Retinal pigment epithelial cell (primary cell): ENCODE data around the gene MZB1.

Experiments
- DNase-seq: peaks from one replicate; pipeline ENCODE4 v3.0.0-alpha.2; 2010; ENCODE audit warnings: low read depth
- H3K4me3 ChIP-seq: 2 replicates; pipeline ENCODE4 v1.5.1; 2011; ENCODE audit warnings: mild to moderate bottlenecking, low read length, control low read depth, moderate library complexity
- TF ChIP-seq, protein P1 (sequence below): conservative IDR thresholded peaks from 2 replicates; pipeline ENCODE4 v1.5.1; 2011; ENCODE audit warnings: low read depth, low read length, control low read depth, inconsistent platforms

Gene MZB1

DNA sequence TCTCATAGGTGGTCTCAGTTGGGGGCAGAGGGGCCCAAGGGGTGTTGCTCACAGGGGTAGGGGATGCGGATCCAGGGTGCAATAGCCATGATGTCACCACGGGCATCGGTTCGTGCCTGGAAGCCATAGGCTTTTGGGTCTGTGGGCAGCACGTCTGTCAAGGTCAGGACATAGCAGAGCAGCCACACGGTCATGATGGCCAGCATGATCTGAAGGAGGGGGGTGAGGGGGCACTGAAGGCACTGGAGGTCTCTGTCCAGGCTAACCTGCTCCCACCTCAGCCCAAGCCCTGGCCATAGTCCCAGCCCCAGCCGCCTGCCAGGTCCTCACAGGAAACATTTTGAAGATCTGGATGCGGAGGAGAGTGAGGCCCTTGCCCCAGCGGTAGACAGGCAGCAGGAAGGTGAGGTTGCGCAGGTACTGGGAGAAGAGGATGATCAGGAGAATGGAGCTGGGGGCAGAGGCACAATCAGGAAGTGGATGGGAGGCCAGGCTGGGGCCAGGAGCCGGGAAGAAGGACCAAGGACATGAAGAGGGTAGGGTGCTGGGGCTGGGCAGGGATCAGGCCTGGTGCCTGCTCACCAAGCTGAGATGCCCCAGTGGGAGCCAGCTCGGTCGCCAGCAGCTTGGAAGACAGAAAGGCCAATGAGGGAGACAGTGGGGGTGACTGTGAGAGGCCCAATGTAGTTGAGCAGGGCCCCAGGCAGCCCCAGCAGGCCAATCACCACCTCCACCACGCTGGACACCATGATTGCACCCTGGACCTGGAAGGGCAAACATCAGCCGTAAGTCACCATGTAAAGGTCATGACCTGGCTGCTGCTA, 9.9 kb downstream of the MZB1 start:
- H3K4me3 ChIP-seq, result no peak overlapping the region
- TF ChIP-seq, protein P1, sequence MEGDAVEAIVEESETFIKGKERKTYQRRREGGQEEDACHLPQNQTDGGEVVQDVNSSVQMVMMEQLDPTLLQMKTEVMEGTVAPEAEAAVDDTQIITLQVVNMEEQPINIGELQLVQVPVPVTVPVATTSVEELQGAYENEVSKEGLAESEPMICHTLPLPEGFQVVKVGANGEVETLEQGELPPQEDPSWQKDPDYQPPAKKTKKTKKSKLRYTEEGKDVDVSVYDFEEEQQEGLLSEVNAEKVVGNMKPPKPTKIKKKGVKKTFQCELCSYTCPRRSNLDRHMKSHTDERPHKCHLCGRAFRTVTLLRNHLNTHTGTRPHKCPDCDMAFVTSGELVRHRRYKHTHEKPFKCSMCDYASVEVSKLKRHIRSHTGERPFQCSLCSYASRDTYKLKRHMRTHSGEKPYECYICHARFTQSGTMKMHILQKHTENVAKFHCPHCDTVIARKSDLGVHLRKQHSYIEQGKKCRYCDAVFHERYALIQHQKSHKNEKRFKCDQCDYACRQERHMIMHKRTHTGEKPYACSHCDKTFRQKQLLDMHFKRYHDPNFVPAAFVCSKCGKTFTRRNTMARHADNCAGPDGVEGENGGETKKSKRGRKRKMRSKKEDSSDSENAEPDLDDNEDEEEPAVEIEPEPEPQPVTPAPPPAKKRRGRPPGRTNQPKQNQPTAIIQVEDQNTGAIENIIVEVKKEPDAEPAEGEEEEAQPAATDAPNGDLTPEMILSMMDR, result no peak
- DNase-seq, result no peak

DNA sequence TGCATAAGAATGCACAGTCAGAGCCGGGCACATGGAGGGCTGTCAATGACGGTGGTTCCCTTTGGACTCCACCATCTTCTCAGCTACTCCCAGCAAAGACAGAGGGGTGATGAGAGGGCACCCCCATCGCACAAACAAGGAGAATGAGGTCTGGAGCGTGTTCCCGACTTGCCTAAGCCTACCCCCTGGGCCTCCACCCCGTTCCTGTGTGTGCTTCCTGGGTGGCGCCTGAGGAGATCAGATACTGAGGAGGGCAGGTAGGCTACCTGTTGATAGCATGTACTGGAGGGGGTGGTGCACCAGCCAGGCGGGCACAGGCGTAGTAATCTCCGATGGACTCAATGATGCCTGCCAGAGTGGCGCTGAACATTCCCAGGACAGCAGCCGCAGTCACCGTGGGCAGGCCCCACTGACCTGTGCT, 10.8 kb downstream of the MZB1 start:
- H3K4me3 ChIP-seq, result no peak overlapping the region
- DNase-seq, result no peak
- TF ChIP-seq, protein P1, result no peak

DNA sequence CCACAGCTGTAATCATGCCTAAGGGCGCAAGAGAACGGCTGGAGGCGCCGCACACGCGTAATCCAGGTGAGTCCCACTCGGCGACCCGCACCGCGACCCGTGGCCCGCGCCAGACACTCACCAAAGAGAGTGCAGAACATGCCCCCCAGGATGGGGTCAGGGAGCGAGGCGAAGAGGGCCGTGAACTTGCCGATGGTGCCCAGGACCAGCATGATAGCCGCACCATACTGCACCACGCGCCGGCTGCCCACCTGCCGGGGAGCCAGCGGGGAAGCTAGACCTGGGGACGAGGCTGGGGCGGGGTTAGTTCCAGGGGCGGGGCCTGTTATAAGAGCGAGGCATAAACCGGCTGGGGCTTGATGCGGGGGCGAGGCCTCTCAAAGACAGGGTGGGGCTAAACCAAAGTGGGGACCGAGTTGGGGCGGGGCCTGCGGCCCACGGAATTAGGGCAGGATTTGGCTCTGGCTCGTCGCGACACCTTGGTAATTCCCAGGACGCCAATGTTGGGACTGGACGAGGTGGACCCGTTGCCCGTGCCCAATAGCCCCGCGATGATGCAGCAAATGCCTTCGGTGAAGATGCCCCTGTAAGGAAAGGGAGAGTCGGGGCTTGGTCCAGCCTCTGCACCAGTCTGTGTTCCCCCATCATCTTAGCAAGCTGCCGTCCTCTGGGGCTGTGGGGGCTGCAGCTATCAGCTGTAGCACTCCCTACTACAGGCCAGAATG, 11.4 kb downstream of the MZB1 start:
- TF ChIP-seq, protein P1, result no peak
- H3K4me3 ChIP-seq, result no peak overlapping the region
- DNase-seq, result no peak

DNA sequence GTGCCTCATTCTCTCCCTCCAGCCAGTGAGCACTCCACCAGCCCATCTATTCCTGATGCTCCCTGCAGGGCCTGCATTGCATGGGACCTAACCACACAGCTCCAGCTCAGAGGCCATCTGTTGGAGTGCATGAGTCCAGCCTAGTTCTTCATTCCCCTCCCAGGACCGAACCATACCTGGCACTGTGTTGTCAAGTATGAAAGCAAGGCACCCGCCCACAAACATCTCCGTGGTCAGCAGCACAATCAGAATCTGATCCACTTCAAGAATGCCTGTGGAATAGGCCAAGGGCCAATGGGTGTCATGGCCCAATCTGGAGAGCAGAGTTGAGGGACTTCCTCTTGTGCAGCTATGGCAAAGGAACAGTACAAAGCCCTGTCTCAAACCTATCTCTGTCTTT, 12.5 kb downstream of the MZB1 start:
- no peak for DNase-seq
- TF ChIP-seq, protein P1, result no peak
- H3K4me3 ChIP-seq, result no peak overlapping the region

DNA sequence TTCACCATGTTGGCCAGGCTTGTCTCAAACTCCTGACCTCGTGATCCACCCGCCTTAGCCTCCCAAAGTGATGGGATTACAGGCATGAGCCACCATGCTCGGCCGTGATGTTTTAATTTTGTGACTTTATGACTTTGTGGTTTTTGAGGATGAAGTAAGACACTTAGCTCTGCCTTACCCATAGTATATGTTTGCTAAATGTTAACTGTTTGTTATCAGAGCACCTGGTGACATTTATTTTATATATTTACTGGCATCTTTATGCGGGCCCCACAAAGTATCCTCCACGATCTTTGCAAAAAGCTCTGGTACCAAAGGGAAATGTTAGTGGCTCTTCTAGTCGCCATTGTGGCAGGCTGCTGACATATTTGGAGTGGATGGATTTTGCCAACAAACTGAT, 13.3 kb downstream of the MZB1 start:
- DNase-seq, result no peak
- TF ChIP-seq, protein P1, result no peak
- H3K4me3 ChIP-seq, result no peak overlapping the region

DNA sequence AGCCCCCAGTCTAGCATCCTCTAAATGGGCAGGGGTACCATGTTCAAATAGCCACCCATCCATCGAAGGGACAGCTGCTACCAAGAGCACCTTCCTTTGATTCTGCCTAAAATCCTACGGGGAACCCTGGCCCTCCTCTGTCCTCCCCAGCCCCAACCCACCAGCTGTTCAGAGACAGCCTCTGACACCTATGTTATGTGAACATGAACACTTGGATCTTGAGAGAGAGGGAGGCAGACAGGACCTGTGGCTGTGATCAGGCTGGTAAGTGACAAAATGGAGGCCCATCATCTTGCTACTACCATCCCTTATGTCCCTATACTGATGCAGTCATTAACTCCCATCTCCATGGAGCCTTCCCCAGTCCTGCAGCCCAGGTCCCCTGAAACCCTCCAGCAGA, 14.8 kb downstream of the MZB1 start:
- TF ChIP-seq, protein P1, result no peak
- no peak for DNase-seq
- H3K4me3 ChIP-seq, result no peak overlapping the region
